Measurements from ENCODE around the gene KRT33B.

Gene KRT33B

GRCh38 chr17:41393826-41394225, 24.2 kb upstream of the KRT33B start:
- TF ChIP-seq CTCF (IDR thresholded peaks at IDR 0.05; ENCODE audit: low read depth, low read length), result no peak
- no peak overlapping the region for H3K4me3 ChIP-seq (ENCODE audit: low read depth, low read length)

GRCh38 chr17:41393294-41393693, 23.7 kb upstream of the KRT33B start:
- no peak for TF ChIP-seq CTCF (IDR thresholded peaks at IDR 0.05; ENCODE audit: low read depth, low read length)
- no peak overlapping the region for H3K4me3 ChIP-seq (ENCODE audit: low read depth, low read length)

- no peak overlapping the region for H3K4me3 ChIP-seq (ENCODE audit: low read depth, low read length)
- TF ChIP-seq CTCF (IDR thresholded peaks at IDR 0.05; ENCODE audit: low read depth, low read length), result no peak
Measured at GRCh38 chr17:41392278-41392677, 22.7 kb upstream of the KRT33B start.

- TF ChIP-seq CTCF (IDR thresholded peaks at IDR 0.05; ENCODE audit: low read depth, low read length), result no peak
Measured at GRCh38 chr17:41391535-41391934, 21.9 kb upstream of the KRT33B start.

GRCh38 chr17:41390411-41390938, 20.9 kb upstream of the KRT33B start:
- H3K4me3 ChIP-seq (ENCODE audit: low read depth, low read length), result no peak overlapping the region
- no peak for TF ChIP-seq CTCF (IDR thresholded peaks at IDR 0.05; ENCODE audit: low read depth, low read length)

More at GRCh38 chr17:41391535-41391934, 21.9 kb upstream of the KRT33B start:
- H3K4me3 ChIP-seq (ENCODE audit: low read depth, low read length), result no peak overlapping the region

- TF ChIP-seq CTCF (IDR thresholded peaks at IDR 0.05; ENCODE audit: low read depth, low read length), result no peak
- H3K4me3 ChIP-seq (ENCODE audit: low read depth, low read length), result no peak overlapping the region
Measured at GRCh38 chr17:41387670-41388069, 18.1 kb upstream of the KRT33B start.

- no peak overlapping the region for H3K4me3 ChIP-seq (ENCODE audit: low read depth, low read length)
- TF ChIP-seq CTCF (IDR thresholded peaks at IDR 0.05; ENCODE audit: low read depth, low read length), result no peak
Measured at GRCh38 chr17:41386227-41386626, 16.6 kb upstream of the KRT33B start.
